ENCODE results near the gene HHLA2. TPM values are rescaled to one million over a fixed set of nuclear protein-coding genes. Genes with fewer than 3 reads are reported as not detected.

Gene HHLA2
- total and polyA plus RNA-seq, 8 donors, result 0.23 to 2.8 (median 0.95) TPM

DNA sequence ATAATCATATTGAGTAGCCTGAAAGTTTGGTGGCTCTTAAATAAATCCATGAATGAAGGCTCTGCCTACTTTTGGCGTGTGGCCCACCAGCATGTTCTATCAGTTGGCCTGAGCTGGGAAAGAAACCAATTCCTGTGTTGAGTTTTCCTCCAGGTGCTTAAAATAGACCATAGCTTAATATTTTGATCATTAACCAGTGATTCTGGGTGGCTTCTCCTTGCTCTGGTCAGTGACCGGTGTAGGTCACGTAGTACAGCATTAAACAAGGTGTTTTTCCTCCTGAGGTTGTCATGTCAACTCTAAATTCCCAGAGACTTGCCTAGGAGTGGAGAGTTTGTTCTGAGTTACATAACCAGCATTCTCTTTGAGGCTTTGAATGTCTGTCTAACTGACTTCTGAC, 1.3 kb downstream of the HHLA2 start:
- ATAC-seq, result peak; percentile 88 to 93 (median 91)
- H3K36me3 ChIP-seq, result no peaks in the 10 kb centered on the region
- FAIRE-seq, result no peak
- peak overlapping the region; percentile 44 to 89 (median 66) for H3K27ac ChIP-seq
- intact Hi-C loops (cut with DNase I), result no loop called here
- TF ChIP-seq, protein P1, sequence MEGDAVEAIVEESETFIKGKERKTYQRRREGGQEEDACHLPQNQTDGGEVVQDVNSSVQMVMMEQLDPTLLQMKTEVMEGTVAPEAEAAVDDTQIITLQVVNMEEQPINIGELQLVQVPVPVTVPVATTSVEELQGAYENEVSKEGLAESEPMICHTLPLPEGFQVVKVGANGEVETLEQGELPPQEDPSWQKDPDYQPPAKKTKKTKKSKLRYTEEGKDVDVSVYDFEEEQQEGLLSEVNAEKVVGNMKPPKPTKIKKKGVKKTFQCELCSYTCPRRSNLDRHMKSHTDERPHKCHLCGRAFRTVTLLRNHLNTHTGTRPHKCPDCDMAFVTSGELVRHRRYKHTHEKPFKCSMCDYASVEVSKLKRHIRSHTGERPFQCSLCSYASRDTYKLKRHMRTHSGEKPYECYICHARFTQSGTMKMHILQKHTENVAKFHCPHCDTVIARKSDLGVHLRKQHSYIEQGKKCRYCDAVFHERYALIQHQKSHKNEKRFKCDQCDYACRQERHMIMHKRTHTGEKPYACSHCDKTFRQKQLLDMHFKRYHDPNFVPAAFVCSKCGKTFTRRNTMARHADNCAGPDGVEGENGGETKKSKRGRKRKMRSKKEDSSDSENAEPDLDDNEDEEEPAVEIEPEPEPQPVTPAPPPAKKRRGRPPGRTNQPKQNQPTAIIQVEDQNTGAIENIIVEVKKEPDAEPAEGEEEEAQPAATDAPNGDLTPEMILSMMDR (IDR thresholded peaks at IDR 0.05), result no peak
- H3K4me3 ChIP-seq, result no peak overlapping the region
- no peaks in the 10 kb centered on the region for H3K27me3 ChIP-seq
- no peaks in the 10 kb centered on the region for H3K9me3 ChIP-seq
- 1 to 12% methylated on average over 3 of the region's 3 CpGs for WGBS, 2 donors
- H3K4me1 ChIP-seq, result peaks cover 30 to 33% (median 32%) of the 10 kb centered on the region in 3 donors
- DNase-seq, result peak; percentile 78 to 87 (median 84)

DNA sequence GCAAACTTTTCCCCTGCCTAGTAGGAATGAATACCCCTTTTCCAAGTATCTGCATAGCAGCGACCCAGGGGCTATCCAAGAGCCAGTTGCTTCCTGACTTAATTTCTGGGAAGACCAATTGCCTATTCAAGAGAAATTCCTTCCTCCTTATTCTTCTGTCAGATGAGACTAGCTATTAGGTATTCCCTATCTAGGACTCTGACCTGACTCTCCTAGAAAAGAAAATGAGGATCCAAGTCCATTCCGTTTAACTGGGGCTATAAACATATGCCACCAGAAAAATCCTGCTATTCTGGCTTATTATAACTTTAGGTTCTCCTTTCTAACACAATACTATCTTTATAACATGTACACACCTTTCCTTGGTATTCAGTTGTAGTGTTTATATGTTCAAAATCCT, 1.7 kb downstream of the HHLA2 start:
- peak overlapping the region; percentile 44 to 89 (median 66) for H3K27ac ChIP-seq
- no peak overlapping the region for H3K4me3 ChIP-seq
- peaks cover 30 to 33% (median 32%) of the 10 kb centered on the region in 3 donors for H3K4me1 ChIP-seq

GRCh38 chr3:108300103-108300849, 3.9 kb downstream of the HHLA2 start:
- TF ChIP-seq, protein P1 (IDR thresholded peaks at IDR 0.05), result no peak
- Histone ChIP-seq H3K36me3 (no peaks in the 10 kb centered on the region), H3K4me1 (peaks cover 30 to 36% (median 34%) of the 10 kb centered on the region in 3 donors), H3K27me3 (no peaks in the 10 kb centered on the region), H3K9me3 (no peaks in the 10 kb centered on the region), H3K4me3 (no peak overlapping the region), H3K27ac (peak overlapping the region in 2 of 4 donors; percentile 28 to 32)
- DNase-seq (no peak), ATAC-seq (peak in 1 of 4 donors; percentile 4), FAIRE-seq (no peak)
- intact Hi-C loops (cut with DNase I), result no loop called here
- WGBS, 2 donors, result 69 to 73% methylated on average over 9 of the region's 9 CpGs

More for the DNA sequence above, 1.7 kb downstream of the HHLA2 start:
- ATAC-seq, result peak in 3 of 4 donors; percentile 3 to 34 (median 4)
- no peak for FAIRE-seq
- TF ChIP-seq, protein P1 (IDR thresholded peaks at IDR 0.05), result no peak
- intact Hi-C loops (cut with DNase I), result no loop called here
- H3K9me3 ChIP-seq, result no peaks in the 10 kb centered on the region
- no peaks in the 10 kb centered on the region for H3K36me3 ChIP-seq
- DNase-seq, result no peak
- WGBS, 2 donors, result 8 to 12% methylated on average over 2 of the region's 2 CpGs
- no peaks in the 10 kb centered on the region for H3K27me3 ChIP-seq

- ATAC-seq (no peak), FAIRE-seq (no peak), DNase-seq (no peak)
- Histone ChIP-seq H3K4me3 (peak overlapping the region in 1 of 4 donors; percentile 12), H3K27ac (peak overlapping the region in 1 of 4 donors; percentile 26), H3K27me3 (no peaks in the 10 kb centered on the region), H3K36me3 (no peaks in the 10 kb centered on the region), H3K4me1 (peaks cover 21 to 27% (median 25%) of the 10 kb centered on the region in 3 donors), H3K9me3 (no peaks in the 10 kb centered on the region)
- TF ChIP-seq, protein P1 (IDR thresholded peaks at IDR 0.05), result no peak
- 58 to 78% methylated on average over 5 of the region's 5 CpGs for WGBS, 2 donors
- intact Hi-C loops (cut with DNase I), result no loop called here
Measured at GRCh38 chr3:108301695-108302404, 5.5 kb downstream of the HHLA2 start.
